Measurements from ENCODE around the gene SVIL.

- no peak for TF ChIP-seq ZBTB7A (IDR thresholded peaks at IDR 0.05; ENCODE audit: low read depth)
- TF ChIP-seq YY1 (IDR thresholded peaks at IDR 0.05; ENCODE audit: low read depth) = no peak
- no peak for TF ChIP-seq TCF12 (IDR thresholded peaks at IDR 0.05; ENCODE audit: low read depth)
- no peak for TF ChIP-seq RAD21 (IDR thresholded peaks at IDR 0.05; ENCODE audit: low read depth)
- no peak for TF ChIP-seq EGR1 (IDR thresholded peaks at IDR 0.05)
- TF ChIP-seq EP300 (IDR thresholded peaks at IDR 0.05; ENCODE audit: borderline replicate concordance) = no peak
- TF ChIP-seq CREB1 (IDR thresholded peaks at IDR 0.05; ENCODE audit: low read depth) = no peak
- TF ChIP-seq MAX (IDR thresholded peaks at IDR 0.05) = no peak
- no peak for TF ChIP-seq TAF1 (IDR thresholded peaks at IDR 0.05; ENCODE audit: low read depth)
- TF ChIP-seq USF1 (IDR thresholded peaks at IDR 0.05) = no peak
- no peak for TF ChIP-seq TEAD4 (IDR thresholded peaks at IDR 0.05)
Observed at GRCh38 chr10:29643771-29644501, 9.2 kb upstream of the SVIL start.
